PC-9 (cell line): ENCODE results near the gene PRSS56. TPM values are rescaled to one million over a fixed set of nuclear protein-coding genes. Genes with fewer than 3 reads are reported as not detected.
A peak's percentile ranks its signal among the peaks of the same experiment; 100 is the strongest.
"Not testable (repeated sequence)": the region's sequence is repeated elsewhere in the genome, so short reads cannot be mapped to it uniquely, and the experiment has no call there.

ENCODE experiments used
- BruUV-seq: library from RNA; stranded (reverse); fragments of 400-500 nt; replicated peaks from 2 replicates; lab custom pipeline; 2021; lab: Mats Ljungman, UMichigan
- CTCF ChIA-PET: fragments of 300-600 bp; sonication (Branson Sonifier 250); formaldehyde crosslinking; loops from one replicate; lab custom pipeline; 2022; ENCODE audit warnings: antibody characterized with exemption; lab: Charles Lee
- POLR2A ChIA-PET: fragments of 300-600 bp; sonication (Branson Sonifier 250); formaldehyde crosslinking; loops from one replicate; lab custom pipeline; 2022; ENCODE audit warnings: antibody characterized with exemption; ENCODE audit not compliant: unreplicated experiment; lab: Charles Lee
- DNase-seq, 2 experiments: peaks; one replicate each; pipeline versions ENCODE4 v3.0.0 to v3.0.0-alpha.2; 2015 to 2022; ENCODE audit warnings: mixed read lengths in 1 of 2
- H2AFZ ChIP-seq: fragments of 200-600 bp; sonication (generic); 2 replicates; pipeline ENCODE4 v1.8.1; 2017; ENCODE audit warnings: antibody characterized with exemption
- H3F3A ChIP-seq: fragments of 200-600 bp; sonication (generic); 2 replicates; pipeline ENCODE4 v1.8.1; 2017; ENCODE audit warnings: antibody characterized with exemption, mild to moderate bottlenecking, low read depth; ENCODE audit not compliant: insufficient read depth
- H3K27ac ChIP-seq: fragments of 200-600 bp; sonication (generic); 2 replicates; pipeline ENCODE4 v1.6.1; 2016; ENCODE audit warnings: mixed run types
- H3K27me3 ChIP-seq: fragments of 200-600 bp; sonication (generic); 2 replicates; pipeline ENCODE4 v1.6.1; 2016; ENCODE audit warnings: low read depth, mixed run types; ENCODE audit not compliant: insufficient read depth
- H3K36me3 ChIP-seq: fragments of 200-600 bp; sonication (generic); 2 replicates; pipeline ENCODE4 v1.6.1; 2016; ENCODE audit warnings: low read depth, mixed run types
- H3K4me1 ChIP-seq: fragments of 200-600 bp; sonication (generic); replicated peaks from 2 replicates; pipeline ENCODE4 v1.6.1; 2016; ENCODE audit warnings: mixed run types; ENCODE audit not compliant: insufficient read depth
- H3K4me2 ChIP-seq: fragments of 200-600 bp; sonication (generic); 2 replicates; pipeline ENCODE4 v1.6.1; 2017; ENCODE audit warnings: mixed run types
- H3K4me3 ChIP-seq: fragments of 200-600 bp; sonication (generic); 2 replicates; pipeline ENCODE4 v1.6.1; 2016; ENCODE audit warnings: mixed run types
- H3K79me2 ChIP-seq: fragments of 200-600 bp; sonication (generic); 2 replicates; pipeline ENCODE4 v1.6.1; 2017; ENCODE audit warnings: low read depth, mixed run types
- H3K9me2 ChIP-seq: fragments of 200-600 bp; sonication (generic); 2 replicates; pipeline ENCODE4 v1.8.1; 2017; ENCODE audit warnings: mild to moderate bottlenecking; ENCODE audit not compliant: insufficient read depth
- H3K9me3 ChIP-seq: fragments of 200-600 bp; sonication (generic); 2 replicates; pipeline ENCODE4 v1.8.1; 2016; ENCODE audit warnings: low read depth; ENCODE audit not compliant: insufficient read depth
- H4K20me1 ChIP-seq: fragments of 200-600 bp; sonication (generic); 2 replicates; pipeline ENCODE4 v1.8.1; 2017; ENCODE audit not compliant: insufficient read depth
- EZH2 ChIP-seq: fragments of 200-600 bp; sonication (generic); IDR thresholded peaks from 2 replicates; pipeline ENCODE4 v1.8.0; 2017; ENCODE audit warnings: antibody characterized with exemption, low read depth
- intact Hi-C: fragments of 100-400 bp; cut with micrococcal nuclease; formaldehyde crosslinking; loops from one replicate; pipeline ENCODE4 v1.10.0; 2022; ENCODE audit not compliant: unreplicated experiment
- total RNA-seq: library from RNA; stranded (reverse); gene quantifications from 2 replicates; pipeline ENCODE4 v1.2.3, GENCODE V29; 2021
- TF ChIP-seq, protein P1 (sequence below): fragments of 200-600 bp; sonication (generic); conservative IDR thresholded peaks from 2 replicates; pipeline ENCODE4 v1.6.1; 2017; ENCODE audit warnings: mixed run types, antibody characterized with exemption, mild to moderate bottlenecking, moderate library complexity

Gene PRSS56
- total RNA-seq, 1 experiment from 2014 or later, result not detected

GRCh38 chr2:232568161-232568560 lies 48.0 kb downstream of the PRSS56 start:
- Histone ChIP-seq H3F3A (no peaks in the 10 kb centered on the region), H3K4me3 (no peak overlapping the region), H4K20me1 (no peaks in the 10 kb centered on the region), H3K27me3 (no peaks in the 10 kb centered on the region), H3K4me2 (no peak overlapping the region), H3K9me2 (no peaks in the 10 kb centered on the region), H3K27ac (no peak overlapping the region), H3K4me1 (no peaks in the 10 kb centered on the region), H3K36me3 (peaks cover 24% of the 10 kb centered on the region), H3K9me3 (no peaks in the 10 kb centered on the region), H2AFZ (no peak overlapping the region), H3K79me2 (no peaks in the 10 kb centered on the region)
- BruUV-seq, result no TSS peak
- intact Hi-C loops, result no loop called here
- POLR2A ChIA-PET, result no interaction called here
- TF ChIP-seq, protein P1, sequence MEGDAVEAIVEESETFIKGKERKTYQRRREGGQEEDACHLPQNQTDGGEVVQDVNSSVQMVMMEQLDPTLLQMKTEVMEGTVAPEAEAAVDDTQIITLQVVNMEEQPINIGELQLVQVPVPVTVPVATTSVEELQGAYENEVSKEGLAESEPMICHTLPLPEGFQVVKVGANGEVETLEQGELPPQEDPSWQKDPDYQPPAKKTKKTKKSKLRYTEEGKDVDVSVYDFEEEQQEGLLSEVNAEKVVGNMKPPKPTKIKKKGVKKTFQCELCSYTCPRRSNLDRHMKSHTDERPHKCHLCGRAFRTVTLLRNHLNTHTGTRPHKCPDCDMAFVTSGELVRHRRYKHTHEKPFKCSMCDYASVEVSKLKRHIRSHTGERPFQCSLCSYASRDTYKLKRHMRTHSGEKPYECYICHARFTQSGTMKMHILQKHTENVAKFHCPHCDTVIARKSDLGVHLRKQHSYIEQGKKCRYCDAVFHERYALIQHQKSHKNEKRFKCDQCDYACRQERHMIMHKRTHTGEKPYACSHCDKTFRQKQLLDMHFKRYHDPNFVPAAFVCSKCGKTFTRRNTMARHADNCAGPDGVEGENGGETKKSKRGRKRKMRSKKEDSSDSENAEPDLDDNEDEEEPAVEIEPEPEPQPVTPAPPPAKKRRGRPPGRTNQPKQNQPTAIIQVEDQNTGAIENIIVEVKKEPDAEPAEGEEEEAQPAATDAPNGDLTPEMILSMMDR, result no peak
- TF ChIP-seq EZH2, result no peak
- peak in 1 of 2 experiments; percentile 39 for DNase-seq
- CTCF ChIA-PET, result no interaction called here

DNA sequence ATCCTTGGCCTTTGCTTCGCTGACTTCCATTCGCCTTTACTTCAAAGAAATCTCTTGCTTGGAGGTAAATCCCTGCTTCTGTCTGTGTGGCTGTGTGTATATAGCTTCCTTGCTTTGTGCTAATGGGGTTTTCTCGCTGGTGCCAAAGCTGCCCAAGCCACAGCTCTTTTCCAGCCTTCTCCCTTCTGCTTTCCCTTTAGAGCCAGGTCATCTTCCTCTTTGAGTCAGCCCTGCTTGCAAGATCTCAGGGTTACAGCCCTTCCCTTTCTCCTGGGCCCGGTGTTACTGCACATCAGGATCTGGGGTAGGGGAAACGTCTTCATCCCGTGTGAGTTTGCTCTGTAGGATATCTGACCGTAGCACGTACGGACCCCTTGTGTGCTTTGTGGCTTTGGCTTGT lies 49.4 kb downstream of the PRSS56 start:
- POLR2A ChIA-PET, result interaction anchor here (0.5 kb wide), 1 partner anchor 23 kb away, joined by 3 read pairs; no protein-coding TSS in a partner anchor
- no peak overlapping the region for H3K4me2 ChIP-seq
- no TSS peak for BruUV-seq
- TF ChIP-seq, protein P1, result no peak
- TF ChIP-seq EZH2, result no peak
- H3K4me1 ChIP-seq, result no peaks in the 10 kb centered on the region
- intact Hi-C loops, result no loop called here
- no peak overlapping the region for H2AFZ ChIP-seq
- H3K79me2 ChIP-seq, result no peaks in the 10 kb centered on the region
- H4K20me1 ChIP-seq, result no peaks in the 10 kb centered on the region
- H3K9me2 ChIP-seq, result no peaks in the 10 kb centered on the region
- no peak for DNase-seq
- H3K27ac ChIP-seq, result no peak overlapping the region
- H3K36me3 ChIP-seq, result peaks cover 15% of the 10 kb centered on the region; the same call in 1 of the 2 replicates
- H3K4me3 ChIP-seq, result no peak overlapping the region
- CTCF ChIA-PET, result interaction anchor here (0.6 kb wide), 1 partner anchor 205 kb away, joined by 5 read pairs; no protein-coding TSS in a partner anchor
- H3F3A ChIP-seq, result no peaks in the 10 kb centered on the region
- no peaks in the 10 kb centered on the region for H3K9me3 ChIP-seq
- H3K27me3 ChIP-seq, result no peaks in the 10 kb centered on the region

DNA sequence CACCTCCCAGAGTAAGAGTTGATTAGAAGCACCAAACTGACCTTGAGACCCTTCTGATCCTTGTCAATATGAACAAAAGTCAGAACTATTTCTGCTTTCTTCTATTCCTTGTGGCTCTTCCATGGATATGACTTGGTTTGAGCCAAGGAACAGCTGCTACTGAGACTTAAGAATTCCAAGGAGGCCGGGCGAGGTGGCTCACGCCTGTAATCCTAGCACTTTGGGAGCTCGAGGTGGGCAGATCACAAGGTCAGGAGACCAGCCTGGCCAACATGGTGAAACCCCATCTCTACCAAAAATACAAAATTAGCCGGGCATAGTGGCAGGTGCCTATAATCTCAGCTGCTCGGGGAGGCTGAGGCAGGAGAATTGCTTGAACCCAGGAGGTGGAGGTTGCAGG lies 50.3 kb downstream of the PRSS56 start:
- intact Hi-C loops, DNase-seq, H3K9me3 ChIP-seq, H3K27me3 ChIP-seq, H2AFZ ChIP-seq, H3K4me3 ChIP-seq, H3K27ac ChIP-seq, BruUV-seq, H3K4me2 ChIP-seq, H4K20me1 ChIP-seq, CTCF ChIA-PET, H3K4me1 ChIP-seq, H3F3A ChIP-seq, H3K9me2 ChIP-seq, H3K79me2 ChIP-seq, POLR2A ChIA-PET: not testable (repeated sequence)
- peaks cover 15% of the 10 kb centered on the region; the same call in 1 of the 2 replicates for H3K36me3 ChIP-seq

DNA sequence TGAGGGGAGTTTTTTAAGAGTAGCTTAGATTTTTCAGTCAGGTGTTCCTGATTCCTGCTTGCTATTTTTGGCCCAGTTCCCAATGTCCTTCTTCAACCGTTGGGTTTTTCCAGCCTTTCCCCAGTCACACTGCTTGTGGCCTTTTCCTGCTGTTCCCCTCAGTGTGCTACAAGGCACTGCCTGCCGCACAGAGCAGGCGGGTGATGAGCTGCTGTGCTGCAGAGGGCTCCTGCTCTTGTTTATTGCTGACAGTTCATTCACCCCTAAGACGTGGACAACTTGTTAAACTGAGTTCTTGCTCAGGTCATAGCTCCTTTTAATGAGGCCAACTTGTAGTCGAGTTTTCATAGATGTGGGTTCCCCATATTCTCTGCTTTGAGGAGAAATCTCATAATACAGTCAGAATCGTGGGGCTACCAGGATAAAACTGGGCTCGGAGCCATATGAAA lies 50.9 kb downstream of the PRSS56 start:
- no peaks in the 10 kb centered on the region for H3K9me2 ChIP-seq
- no peaks in the 10 kb centered on the region for H3K4me1 ChIP-seq
- peaks cover 10% of the 10 kb centered on the region; the same call in 1 of the 2 replicates for H3K36me3 ChIP-seq
- TF ChIP-seq EZH2, result no peak
- TF ChIP-seq, protein P1, result no peak
- no peaks in the 10 kb centered on the region for H3K27me3 ChIP-seq
- H3K79me2 ChIP-seq, result no peaks in the 10 kb centered on the region
- H3K4me3 ChIP-seq, result no peak overlapping the region
- no TSS peak for BruUV-seq
- H3K9me3 ChIP-seq, result no peaks in the 10 kb centered on the region
- DNase-seq, result no peak
- CTCF ChIA-PET, result no interaction called here
- no peaks in the 10 kb centered on the region for H4K20me1 ChIP-seq
- no peak overlapping the region for H3K27ac ChIP-seq
- no peak overlapping the region for H2AFZ ChIP-seq
- no peak overlapping the region for H3K4me2 ChIP-seq
- POLR2A ChIA-PET, result no interaction called here
- intact Hi-C loops, result no loop called here
- no peaks in the 10 kb centered on the region for H3F3A ChIP-seq
